ENCODE results near the gene TCOF1.
A peak's percentile ranks its signal among the peaks of the same experiment; 100 is the strongest.

The TCOF1 gene

GRCh38 chr5:150323092-150323491, 34.4 kb upstream of the TCOF1 start:
- DNase-seq (ENCODE audit: low spot score), result no peak

- no peak for DNase-seq (ENCODE audit: low spot score)
These were observed 33.7 kb upstream of the TCOF1 start for GRCh38 chr5:150323819-150324218.

- no peak for DNase-seq (ENCODE audit: low spot score)
These were observed 32.1 kb upstream of the TCOF1 start for GRCh38 chr5:150325426-150325825.

GRCh38 chr5:150326707-150327106, 30.8 kb upstream of the TCOF1 start:
- no peak for DNase-seq (ENCODE audit: low spot score)

- DNase-seq (ENCODE audit: low spot score), result no peak
These were observed 30.4 kb upstream of the TCOF1 start for GRCh38 chr5:150327139-150327538.

GRCh38 chr5:150328515-150328914, 29.0 kb upstream of the TCOF1 start:
- DNase-seq (ENCODE audit: low spot score), result no peak

- no peak for DNase-seq (ENCODE audit: low spot score)
These were observed 28.5 kb upstream of the TCOF1 start for GRCh38 chr5:150329038-150329437.

GRCh38 chr5:150329881-150330876, 27.3 kb upstream of the TCOF1 start:
- no peak for DNase-seq (ENCODE audit: low spot score)

- DNase-seq (ENCODE audit: low spot score), result peak; percentile 65
These were observed 24.1 kb upstream of the TCOF1 start for GRCh38 chr5:150333400-150333799.

GRCh38 chr5:150335778-150336177, 21.7 kb upstream of the TCOF1 start:
- no peak for DNase-seq (ENCODE audit: low spot score)

GRCh38 chr5:150338546-150338945, 19.0 kb upstream of the TCOF1 start:
- no peak for DNase-seq (ENCODE audit: low spot score)

GRCh38 chr5:150339165-150339564, 18.3 kb upstream of the TCOF1 start:
- DNase-seq (ENCODE audit: low spot score), result peak; percentile 72

GRCh38 chr5:150339841-150340240, 17.7 kb upstream of the TCOF1 start:
- no peak for DNase-seq (ENCODE audit: low spot score)

GRCh38 chr5:150340614-150341255, 16.8 kb upstream of the TCOF1 start:
- DNase-seq (ENCODE audit: low spot score), result no peak

- DNase-seq (ENCODE audit: low spot score), result no peak
These were observed 16.2 kb upstream of the TCOF1 start for GRCh38 chr5:150341331-150341730.

- no peak for DNase-seq (ENCODE audit: low spot score)
These were observed 15.5 kb upstream of the TCOF1 start for GRCh38 chr5:150341989-150342388.

- no peak for DNase-seq (ENCODE audit: low spot score)
These were observed 14.9 kb upstream of the TCOF1 start for GRCh38 chr5:150342583-150342982.

GRCh38 chr5:150343994-150344631, 13.4 kb upstream of the TCOF1 start:
- no peak for DNase-seq (ENCODE audit: low spot score)

- DNase-seq (ENCODE audit: low spot score), result peak; percentile 64
These were observed 11.8 kb upstream of the TCOF1 start for GRCh38 chr5:150345716-150346115.

GRCh38 chr5:150346592-150346991, 10.9 kb upstream of the TCOF1 start:
- no peak for DNase-seq (ENCODE audit: low spot score)

GRCh38 chr5:150347003-150347402, 10.5 kb upstream of the TCOF1 start:
- no peak for DNase-seq (ENCODE audit: low spot score)

GRCh38 chr5:150347451-150347850, 10.0 kb upstream of the TCOF1 start:
- no peak for DNase-seq (ENCODE audit: low spot score)

All from putamen (tissue), 1 donor.